ENCODE measurements around the gene ABHD14A.

- TF ChIP-seq CTCF (IDR thresholded peaks at IDR 0.05; ENCODE audit: insufficient read depth, low read length) (no peak), SPI1 (IDR thresholded peaks at IDR 0.05; ENCODE audit: borderline replicate concordance, low read depth) (no peak), POLR2AphosphoS5 (IDR thresholded peaks at IDR 0.05; ENCODE audit: low read depth) (no peak), GABPA (IDR thresholded peaks at IDR 0.05; ENCODE audit: low read depth) (no peak), REST (IDR thresholded peaks at IDR 0.05; ENCODE audit: insufficient replicate concordance, low read depth) (no peak)
These were observed 28.1 kb upstream of the ABHD14A start for GRCh38 chr3:51946796-51947195.

All from HL-60 (cell line).